Neuronal stem cell (in vitro differentiated cells): ENCODE results near the gene HTR3E. TPM values are rescaled to one million over a fixed set of nuclear protein-coding genes. Genes with fewer than 3 reads are reported as not detected.

Experiments
- DNase-seq: peaks from one replicate; pipeline ENCODE4 v3.0.0-alpha.2; 2013; ENCODE audit warnings: low spot score
- H2AFZ ChIP-seq: one replicate; pipeline ENCODE4 v1.6.1; 2013; ENCODE audit warnings: mild to moderate bottlenecking, low read length, inconsistent platforms
- H2AK5ac ChIP-seq: 2 replicates; pipeline ENCODE4 v1.6.1; 2013; ENCODE audit warnings: low read depth, mild to moderate bottlenecking, inconsistent platforms, low read length, moderate library complexity, mixed read lengths
- H2BK120ac ChIP-seq: 2 replicates; pipeline ENCODE4 v1.6.1; 2013; ENCODE audit warnings: low read depth, mild to moderate bottlenecking, inconsistent platforms, low read length, moderate library complexity, mixed read lengths
- H2BK12ac ChIP-seq: one replicate; pipeline ENCODE4 v1.6.1; 2013; ENCODE audit warnings: low read length, inconsistent platforms
- H2BK15ac ChIP-seq: 2 replicates; pipeline ENCODE4 v1.6.1; 2013; ENCODE audit warnings: mild to moderate bottlenecking, low read length, inconsistent platforms, mixed read lengths
- H2BK5ac ChIP-seq: one replicate; pipeline ENCODE4 v1.6.1; 2013; ENCODE audit warnings: inconsistent platforms, mild to moderate bottlenecking, low read length, moderate library complexity
- H3K14ac ChIP-seq: one replicate; pipeline ENCODE4 v1.6.1; 2013; ENCODE audit warnings: low read length, inconsistent platforms
- H3K18ac ChIP-seq: 2 replicates; pipeline ENCODE4 v1.6.1; 2013; ENCODE audit warnings: low read length, inconsistent platforms
- H3K23ac ChIP-seq: 2 replicates; pipeline ENCODE4 v1.6.1; 2013; ENCODE audit warnings: low read depth, mild to moderate bottlenecking, mixed read lengths, low read length, inconsistent platforms; ENCODE audit not compliant: poor library complexity
- H3K27ac ChIP-seq: replicated peaks from 3 replicates; pipeline ENCODE4 v1.5.1; 2013; ENCODE audit warnings: low read length, inconsistent platforms
- H3K27me3 ChIP-seq, 3 experiments: 2 replicates each; pipeline ENCODE4 v1.6.1; 2013; ENCODE audit warnings: low read length in 3 of 3, mild to moderate bottlenecking in 2 of 3, inconsistent platforms in 1 of 3, low read depth in 1 of 3, mixed read lengths in 1 of 3, moderate library complexity in 1 of 3; ENCODE audit not compliant: control insufficient read depth in 3 of 3, insufficient read depth in 3 of 3
- H3K36me3 ChIP-seq, 2 donors: replicated peaks in 1 of 2; 2 replicates each; pipeline ENCODE4 v1.6.1; 2013; ENCODE audit warnings: low read length in 2 of 2; ENCODE audit not compliant: control insufficient read depth in 2 of 2, insufficient read depth in 2 of 2
- H3K4ac ChIP-seq: 2 replicates; pipeline ENCODE4 v1.6.1; 2013; ENCODE audit warnings: inconsistent platforms, mild to moderate bottlenecking, low read length, moderate library complexity
- H3K4me1 ChIP-seq, 2 donors: 1 replicate in 1 of 2; 2 replicates in 1 of 2; pipeline ENCODE4 v1.6.1; 2013; ENCODE audit warnings: low read length in 2 of 2, low read depth in 1 of 2; ENCODE audit not compliant: control insufficient read depth in 2 of 2, insufficient read depth in 1 of 2
- H3K4me2 ChIP-seq: one replicate; pipeline ENCODE4 v1.6.1; 2013; ENCODE audit warnings: mild to moderate bottlenecking, low read length, inconsistent platforms; ENCODE audit not compliant: insufficient read depth, poor library complexity, severe bottlenecking
- H3K4me3 ChIP-seq, 2 donors: 2 replicates each; pipeline ENCODE4 v1.5.1; 2013; ENCODE audit warnings: low read length in 2 of 2, mild to moderate bottlenecking in 2 of 2, inconsistent platforms in 1 of 2, moderate library complexity in 1 of 2
- H3K79me1 ChIP-seq: one replicate; pipeline ENCODE4 v1.6.1; 2013; ENCODE audit warnings: low read depth, mild to moderate bottlenecking, inconsistent platforms, low read length, moderate library complexity
- H3K9ac ChIP-seq: one replicate; pipeline ENCODE4 v1.6.1; 2013; ENCODE audit warnings: mild to moderate bottlenecking, low read depth, low read length, inconsistent platforms; ENCODE audit not compliant: poor library complexity
- H3K9me3 ChIP-seq, 2 donors: replicated peaks in 1 of 2; 2 replicates each; pipeline versions ENCODE3 to v1.6.1; 2013; ENCODE audit warnings: low read length in 2 of 2, mild to moderate bottlenecking in 2 of 2, inconsistent platforms in 1 of 2, low read depth in 1 of 2, mixed read lengths in 1 of 2, moderate library complexity in 1 of 2; ENCODE audit not compliant: control insufficient read depth in 2 of 2, insufficient read depth in 1 of 2
- H4K8ac ChIP-seq: one replicate; pipeline ENCODE4 v1.6.1; 2013; ENCODE audit warnings: low read depth, mild to moderate bottlenecking, inconsistent platforms, low read length, moderate library complexity
- H4K91ac ChIP-seq: one replicate; pipeline ENCODE4 v1.6.1; 2013; ENCODE audit warnings: low read length, low read depth, mild to moderate bottlenecking, inconsistent platforms; ENCODE audit not compliant: poor library complexity
- WGBS, 2 donors: extraction: QIAGEN DNeasy Blood & Tissue Kit; methylation state at CpG; one replicate each; pipeline ENCODE4 v1.1.7; 2013; ENCODE audit warnings: missing lambda C conversion rate in 2 of 2, mixed read lengths in 1 of 2; ENCODE audit not compliant: insufficient read length in 2 of 2, insufficient replicate concordance in 1 of 2; ENCODE audit errors: extremely low coverage in 2 of 2; 5-methylcytosine and 5-hydroxymethylcytosine counted together
- polyA plus RNA-seq, 2 experiments: library from polyadenylated mRNA; stranded (reverse); fragments of 200-250 nt; gene quantifications; one replicate each; pipeline ENCODE4 v1.2.3, GENCODE V29; 2013

Gene HTR3E
- polyA plus RNA-seq (2013, experiment 1 of 2), result not detected
- not detected for polyA plus RNA-seq (2013, experiment 2 of 2)

GRCh38 chr3:184096811-184097383 lies at the start of gene HTR3E:
Gene HTR3E (plus strand): TSS chr3:184097064. CDS start chr3:184097530, 466 bp downstream.
- DNase-seq, result no peak
- no peak within 1 kb of the TSS for H2BK12ac ChIP-seq
- H3K79me1 ChIP-seq, result no peaks in the 10 kb centered on the region

GRCh38 chr3:184050217-184050847 lies 46.5 kb upstream of the HTR3E start:
- Histone ChIP-seq H3K9me3 (no peaks in the 10 kb centered on the region), H3K27ac (no peak overlapping the region), H4K91ac (no peak overlapping the region), H4K8ac (no peak overlapping the region), H3K9ac (no peak overlapping the region), H2AFZ (no peak overlapping the region), H3K14ac (no peak overlapping the region), H2BK15ac (no peak overlapping the region), H3K18ac (no peak overlapping the region), H3K36me3 (no peaks in the 10 kb centered on the region), H3K4me1 (no peaks in the 10 kb centered on the region), H2BK12ac (no peak overlapping the region), H3K27me3 (peaks cover 0 to 20% (median 0%) of the 10 kb centered on the region in 3 experiments), H2BK5ac (no peak overlapping the region), H3K4me2 (no peak overlapping the region), H3K79me1 (no peaks in the 10 kb centered on the region), H3K23ac (no peak overlapping the region), H2AK5ac (no peak overlapping the region), H2BK120ac (no peak overlapping the region), H3K4me3 (no peak overlapping the region), H3K4ac (no peak overlapping the region)
- no peak for DNase-seq
- WGBS, 2 donors, result no CpG with 5 or more reads among the region's 7 CpGs

More at GRCh38 chr3:184096811-184097383, at the start of gene HTR3E:
- Histone ChIP-seq H2AFZ (no peak within 1 kb of the TSS), H3K14ac (no peak within 1 kb of the TSS), H2BK15ac (no peak within 1 kb of the TSS), H3K4me3 (no peak within 1 kb of the TSS), H3K4me1 (no peaks in the 10 kb centered on the region), H3K4ac (no peak within 1 kb of the TSS), H2BK120ac (no peak within 1 kb of the TSS), H4K8ac (no peak within 1 kb of the TSS), H3K27me3 (peaks cover 0 to 8% (median 0%) of the 10 kb centered on the region in 3 experiments), H3K9me3 (peaks cover 0 to 4% of the 10 kb centered on the region in 2 donors), H3K27ac (no peak within 1 kb of the TSS), H3K36me3 (no peaks in the 10 kb centered on the region), H3K9ac (no peak within 1 kb of the TSS), H3K23ac (no peak within 1 kb of the TSS), H3K4me2 (no peak within 1 kb of the TSS), H3K18ac (no peak within 1 kb of the TSS), H4K91ac (no peak within 1 kb of the TSS), H2AK5ac (no peak within 1 kb of the TSS), H2BK5ac (no peak within 1 kb of the TSS)
- no CpG with 5 or more reads among the region's 7 CpGs for WGBS, 2 donors

- Histone ChIP-seq H3K18ac (no peak within 1 kb of the TSS), H3K79me1 (peaks cover 1% of the 10 kb centered on the region)
Measured at GRCh38 chr3:184052767-184053166, 44.1 kb upstream of the HTR3E start, which contains the start of gene HTR3C. Gene HTR3C (plus strand): TSS chr3:184053047. CDS start chr3:184053081, 34 bp downstream.

GRCh38 chr3:184058029-184058428 lies 38.8 kb upstream of the HTR3E start:
- Histone ChIP-seq H3K36me3 (no peaks in the 10 kb centered on the region), H3K27me3 (peaks cover 0 to 22% (median 0%) of the 10 kb centered on the region in 3 experiments), H3K4me3 (no peak overlapping the region), H3K4me1 (no peaks in the 10 kb centered on the region), H4K91ac (no peak overlapping the region), H3K79me1 (peaks cover 1% of the 10 kb centered on the region), H2BK12ac (no peak overlapping the region), H2BK5ac (no peak overlapping the region), H4K8ac (no peak overlapping the region), H3K9me3 (no peaks in the 10 kb centered on the region), H3K18ac (no peak overlapping the region), H3K4me2 (no peak overlapping the region), H3K27ac (no peak overlapping the region), H2AFZ (no peak overlapping the region), H2AK5ac (no peak overlapping the region), H3K9ac (no peak overlapping the region), H2BK120ac (no peak overlapping the region), H3K14ac (no peak overlapping the region), H3K23ac (no peak overlapping the region), H2BK15ac (no peak overlapping the region), H3K4ac (no peak overlapping the region)
- DNase-seq, result no peak
- no CpG with 5 or more reads among the region's 9 CpGs for WGBS, 2 donors

More at GRCh38 chr3:184052767-184053166, 44.1 kb upstream of the HTR3E start, which contains the start of gene HTR3C:
- Histone ChIP-seq H3K27me3 (peaks cover 0 to 23% (median 0%) of the 10 kb centered on the region in 3 experiments), H3K27ac (no peak within 1 kb of the TSS), H3K9ac (no peak within 1 kb of the TSS), H2BK15ac (no peak within 1 kb of the TSS), H3K4ac (no peak within 1 kb of the TSS), H4K8ac (no peak within 1 kb of the TSS), H2AK5ac (no peak within 1 kb of the TSS), H2BK12ac (no peak within 1 kb of the TSS), H3K9me3 (no peaks in the 10 kb centered on the region), H3K36me3 (no peaks in the 10 kb centered on the region), H3K14ac (no peak within 1 kb of the TSS), H2BK120ac (no peak within 1 kb of the TSS), H3K4me2 (no peak within 1 kb of the TSS), H4K91ac (no peak within 1 kb of the TSS), H3K4me1 (no peaks in the 10 kb centered on the region), H2BK5ac (no peak within 1 kb of the TSS), H3K23ac (no peak within 1 kb of the TSS), H2AFZ (no peak within 1 kb of the TSS), H3K4me3 (no peak within 1 kb of the TSS)
- no CpG with 5 or more reads among the region's 4 CpGs for WGBS, 2 donors
- DNase-seq, result no peak
